ENCODE measurements around the gene TCIRG1. TPM values are rescaled to one million over a fixed set of nuclear protein-coding genes. Genes with fewer than 3 reads are reported as not detected.

TCIRG1 gene
- total RNA-seq, 4 donors from 2014 or later, result 61.6 to 124 (median 81.4) TPM

- Histone ChIP-seq H3K9me3 (no peaks in the 10 kb centered on the region), H3K4me3 (peak overlapping the region; percentile 68 to 98 (median 82)), H3K27ac (replicated peaks in 1 of 4) (peak overlapping the region in 1 of 4 donors; percentile 63), H3K4me1 (peaks cover 10 to 37% (median 29%) of the 10 kb centered on the region in 4 donors), H3K36me3 (no peaks in the 10 kb centered on the region), H3K27me3 (no peaks in the 10 kb centered on the region)
- 75% methylated on average over 12 of the region's 14 CpGs for WGBS
- intact Hi-C loops (cut with DNase I), result no loop called here
- no peak for TF ChIP-seq EP300 (IDR thresholded peaks at IDR 0.05)
- TF ChIP-seq POLR2AphosphoS5 (IDR thresholded peaks at IDR 0.05), result no peak
- no peak for TF ChIP-seq POLR2A (IDR thresholded peaks at IDR 0.05; ENCODE audit: low read depth)
- TF ChIP-seq CTCF (IDR thresholded peaks at IDR 0.05), result no peak
- no peak for DNase-seq (ENCODE audit: extremely low spot score)
Measured at GRCh38 chr11:68004551-68005335, 34.1 kb upstream of the TCIRG1 start.

GRCh38 chr11:68006606-68007166, 32.1 kb upstream of the TCIRG1 start:
- no peak for DNase-seq (ENCODE audit: extremely low spot score)
- intact Hi-C loops (cut with DNase I), result no loop called here
- no peak for TF ChIP-seq POLR2A (IDR thresholded peaks at IDR 0.05; ENCODE audit: low read depth)
- TF ChIP-seq POLR2AphosphoS5 (IDR thresholded peaks at IDR 0.05), result no peak
- no peak for TF ChIP-seq EP300 (IDR thresholded peaks at IDR 0.05)
- no peak for TF ChIP-seq CTCF (IDR thresholded peaks at IDR 0.05)
- Histone ChIP-seq H3K27ac (replicated peaks in 1 of 4) (no peak overlapping the region), H3K36me3 (no peaks in the 10 kb centered on the region), H3K4me1 (peaks cover 25 to 56% (median 48%) of the 10 kb centered on the region in 4 donors), H3K9me3 (no peaks in the 10 kb centered on the region), H3K4me3 (no peak overlapping the region), H3K27me3 (no peaks in the 10 kb centered on the region)
- WGBS, result 98% methylated on average over 6 of the region's 7 CpGs

- Histone ChIP-seq H3K27me3 (no peaks in the 10 kb centered on the region), H3K4me1 (peaks cover 25 to 64% (median 56%) of the 10 kb centered on the region in 4 donors), H3K36me3 (no peaks in the 10 kb centered on the region), H3K27ac (replicated peaks in 1 of 4) (peak overlapping the region in 2 of 4 donors; percentile 11 to 79), H3K9me3 (no peaks in the 10 kb centered on the region), H3K4me3 (no peak overlapping the region)
- WGBS, result 92% methylated on average over 8 of the region's 16 CpGs
- intact Hi-C loops (cut with DNase I), result no loop called here
- TF ChIP-seq POLR2AphosphoS5 (IDR thresholded peaks at IDR 0.05) (no peak), POLR2A (IDR thresholded peaks at IDR 0.05; ENCODE audit: low read depth) (no peak), CTCF (IDR thresholded peaks at IDR 0.05) (no peak), EP300 (IDR thresholded peaks at IDR 0.05) (no peak)
- no peak for DNase-seq (ENCODE audit: extremely low spot score)
Measured at GRCh38 chr11:68007498-68008380, 31.1 kb upstream of the TCIRG1 start.

GRCh38 chr11:68008381-68009337, 30.2 kb upstream of the TCIRG1 start:
- WGBS, result 70% methylated on average over 17 of the region's 27 CpGs
- Histone ChIP-seq H3K4me3 (no peak overlapping the region), H3K27ac (replicated peaks in 1 of 4) (peak overlapping the region in 3 of 4 donors; percentile 75 to 80 (median 79)), H3K36me3 (no peaks in the 10 kb centered on the region), H3K27me3 (no peaks in the 10 kb centered on the region), H3K4me1 (peaks cover 25 to 65% (median 53%) of the 10 kb centered on the region in 4 donors), H3K9me3 (no peaks in the 10 kb centered on the region)
- no peak for DNase-seq (ENCODE audit: extremely low spot score)
- TF ChIP-seq POLR2AphosphoS5 (IDR thresholded peaks at IDR 0.05), result no peak
- no peak for TF ChIP-seq EP300 (IDR thresholded peaks at IDR 0.05)
- TF ChIP-seq POLR2A (IDR thresholded peaks at IDR 0.05; ENCODE audit: low read depth), result no peak
- no peak for TF ChIP-seq CTCF (IDR thresholded peaks at IDR 0.05)
- intact Hi-C loops (cut with DNase I), result no loop called here
